T47D (cell line): Measurements from ENCODE around the gene ZC3HAV1.
A peak's percentile ranks its signal among the peaks of the same experiment; 100 is the strongest.
"Not testable (repeated sequence)": the region's sequence is repeated elsewhere in the genome, so short reads cannot be mapped to it uniquely, and the experiment has no call there.

ENCODE experiments used
- DNase-seq, 2 experiments: peaks; one replicate each; pipeline versions ENCODE4 v3.0.0 to v3.0.0-alpha.2; 2011 to 2012; ENCODE audit warnings: low read depth in 1 of 2, low spot score in 1 of 2
- JUND ChIP-seq: IDR thresholded peaks from 2 replicates; pipeline ENCODE4 v1.6.1; 2012; ENCODE audit warnings: low read depth
- in situ Hi-C: cut with HindIII; loops from 2 replicates; pipeline ENCODE4 v1.10.0; 2016; ENCODE audit warnings: low sequenced_read_pairs, low pct_unique_long_range_greater_than_20kb

ZC3HAV1 gene

GRCh38 chr7:139092090-139092796 lies 17.3 kb downstream of the ZC3HAV1 start:
- in situ Hi-C loops = no loop called here
- TF ChIP-seq JUND = no peak
- no peak for DNase-seq

- no peak for TF ChIP-seq JUND
- in situ Hi-C loops = no loop called here
- DNase-seq = no peak
These were observed 17.9 kb downstream of the ZC3HAV1 start for GRCh38 chr7:139091677-139091996.

- TF ChIP-seq JUND = no peak
- no peak for DNase-seq
- in situ Hi-C loops = no loop called here
These were observed 20.4 kb downstream of the ZC3HAV1 start for GRCh38 chr7:139089118-139089517.

- TF ChIP-seq JUND = no peak
- in situ Hi-C loops = no loop called here
- DNase-seq = no peak
These were observed 21.3 kb downstream of the ZC3HAV1 start for GRCh38 chr7:139088268-139088667.

- DNase-seq = no peak
- no peak for TF ChIP-seq JUND
- in situ Hi-C loops = no loop called here
These were observed 22.3 kb downstream of the ZC3HAV1 start for GRCh38 chr7:139087212-139087611.

GRCh38 chr7:139086454-139086853 lies 23.1 kb downstream of the ZC3HAV1 start:
- no peak for DNase-seq
- no peak for TF ChIP-seq JUND
- in situ Hi-C loops = no loop called here

- no peak for DNase-seq
- in situ Hi-C loops = no loop called here
- TF ChIP-seq JUND = no peak
These were observed 24.8 kb downstream of the ZC3HAV1 start for GRCh38 chr7:139084709-139085108.

- TF ChIP-seq JUND = no peak
- DNase-seq = no peak
- in situ Hi-C loops = no loop called here
These were observed 27.9 kb downstream of the ZC3HAV1 start for GRCh38 chr7:139081584-139081983.

- no peak for TF ChIP-seq JUND
- in situ Hi-C loops = no loop called here
- DNase-seq = no peak
These were observed 28.6 kb downstream of the ZC3HAV1 start for GRCh38 chr7:139080905-139081304.

GRCh38 chr7:139079861-139080260 lies 29.7 kb downstream of the ZC3HAV1 start:
- in situ Hi-C loops = no loop called here
- TF ChIP-seq JUND = no peak
- no peak for DNase-seq

GRCh38 chr7:139078911-139079310 lies 30.6 kb downstream of the ZC3HAV1 start:
- no peak for TF ChIP-seq JUND
- no peak for DNase-seq
- in situ Hi-C loops = no loop called here

GRCh38 chr7:139078399-139078798 lies 31.1 kb downstream of the ZC3HAV1 start:
- DNase-seq = no peak
- in situ Hi-C loops = no loop called here
- no peak for TF ChIP-seq JUND

- in situ Hi-C loops, DNase-seq: not testable (repeated sequence)
These were observed 31.8 kb downstream of the ZC3HAV1 start for GRCh38 chr7:139077706-139078105.

GRCh38 chr7:139075871-139076686 lies 33.4 kb downstream of the ZC3HAV1 start:
- in situ Hi-C loops = no loop called here
- TF ChIP-seq JUND = no peak
- peak in 1 of 2 experiments; percentile 74 for DNase-seq
